ENCODE data around the gene BET1L. TPM values are rescaled to one million over a fixed set of nuclear protein-coding genes. Genes with fewer than 3 reads are reported as not detected.
"Not testable (repeated sequence)": the region's sequence is repeated elsewhere in the genome, so short reads cannot be mapped to it uniquely, and the experiment has no call there.

Gene BET1L
- total and polyA plus RNA-seq, 5 donors from 2014 or later = 58.2 to 84.4 (median 66.4) TPM

DNA sequence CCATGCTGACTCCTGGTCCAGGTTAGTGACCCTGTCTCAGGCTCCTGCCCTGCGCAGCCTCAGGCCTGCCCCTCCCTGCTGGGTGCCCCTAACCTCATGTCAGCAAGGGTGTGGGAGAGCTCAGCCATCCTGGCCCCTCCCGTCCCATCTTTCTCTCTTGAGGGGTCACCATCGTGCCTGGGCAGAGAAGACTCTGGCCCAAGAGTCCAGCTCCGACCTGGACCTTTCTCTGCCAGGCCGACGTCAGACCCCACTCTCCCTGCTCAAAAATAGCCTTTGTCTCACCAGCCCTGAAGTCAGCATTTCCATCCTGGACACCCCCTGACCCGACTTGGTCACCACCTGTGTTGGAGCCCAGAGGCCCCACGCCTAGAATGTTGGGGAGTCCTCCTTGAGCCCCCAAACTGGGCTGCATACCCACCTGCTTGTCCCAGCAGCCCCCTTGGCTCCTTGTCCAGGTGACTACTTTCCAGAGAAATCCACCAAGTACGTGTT is 9.4 kb downstream of the BET1L start:
- no peaks in the 10 kb centered on the region for H3K27me3 Mint-ChIP-seq
- no peak overlapping the region for H3K27ac ChIP-seq (ENCODE audit: insufficient read depth, low read length, poor library complexity, severe bottlenecking)
- no peaks in the 10 kb centered on the region for H3K36me3 Mint-ChIP-seq
- no peaks in the 10 kb centered on the region for H3K9me3 Mint-ChIP-seq
- no peaks in the 10 kb centered on the region for H3K9me3 ChIP-seq (ENCODE audit: control insufficient read depth in 2 of 2, low read length in 2 of 2)
- DNase-seq (no peak), ATAC-seq (ENCODE audit: low read depth in 2 of 2) (no peak)
- H3K4me3 Mint-ChIP-seq = no peak overlapping the region
- H3K36me3 ChIP-seq (ENCODE audit: control insufficient read depth, insufficient read depth, low read length) = peaks cover 3% of the 10 kb centered on the region
- no peak overlapping the region for H3K4me3 ChIP-seq (ENCODE audit: low read depth, low read length)
- H3K4me1 Mint-ChIP-seq = peaks cover 0 to 23% (median 13%) of the 10 kb centered on the region in 4 donors
- H3K27ac Mint-ChIP-seq = peak overlapping the region in 1 of 3 donors; percentile 46
- peaks cover 14% of the 10 kb centered on the region for H3K4me1 ChIP-seq (ENCODE audit: control insufficient read depth, insufficient read depth, low read length, poor library complexity, severe bottlenecking)
- no peaks in the 10 kb centered on the region for H3K27me3 ChIP-seq (ENCODE audit: control insufficient read depth, insufficient read depth, low read length)

DNA sequence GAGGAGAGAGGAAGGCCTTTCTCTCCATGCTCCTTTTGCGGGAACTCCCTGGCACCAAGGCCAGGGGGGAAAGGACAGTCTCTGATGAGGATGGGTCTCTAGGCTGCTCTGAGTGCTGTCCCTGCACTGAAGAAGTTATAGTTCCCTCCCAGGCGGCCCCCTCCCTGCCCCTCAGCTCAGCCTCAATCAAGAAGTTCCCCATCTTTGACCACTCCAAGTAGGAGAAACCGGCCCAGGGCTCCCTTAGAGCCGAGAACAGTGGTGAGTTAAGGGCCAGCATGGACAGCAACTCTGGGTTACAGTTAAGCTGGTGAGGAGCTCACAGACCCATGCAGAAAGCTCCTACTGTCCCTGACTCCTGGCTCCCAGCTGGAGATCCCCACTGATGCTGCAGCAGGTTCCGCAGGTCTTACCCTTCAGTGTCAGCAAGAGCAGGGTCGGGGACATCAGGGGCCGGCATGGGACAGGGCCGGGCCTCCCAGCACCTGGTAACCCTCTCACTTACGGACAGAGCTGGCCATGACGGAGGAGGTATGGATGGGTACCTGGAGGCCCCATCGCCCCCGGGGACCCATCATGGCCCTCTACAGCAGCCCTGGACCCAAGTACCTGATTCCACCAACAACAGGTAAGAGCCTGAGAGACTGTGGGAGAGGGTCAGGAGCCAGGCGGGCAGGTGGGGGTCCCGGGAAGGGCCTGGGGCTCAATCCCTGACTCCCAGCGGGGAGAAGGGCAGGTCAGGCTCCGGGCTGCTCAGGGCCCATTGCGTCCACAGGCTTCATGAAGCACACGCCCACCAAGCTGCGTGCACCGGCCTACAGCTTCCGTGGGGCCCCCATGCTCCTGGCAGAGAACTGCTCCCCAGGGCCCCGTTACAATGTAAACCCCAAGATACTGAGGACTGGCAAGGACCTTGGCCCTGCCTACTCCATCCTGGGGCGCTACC is 10.1 kb downstream of the BET1L start:
- ATAC-seq (ENCODE audit: low read depth in 2 of 2) (no peak), DNase-seq (no peak)
- H3K27me3 Mint-ChIP-seq = no peaks in the 10 kb centered on the region
- Histone ChIP-seq H3K4me3 (ENCODE audit: low read depth, low read length) (no peak overlapping the region), H3K36me3 (ENCODE audit: control insufficient read depth, insufficient read depth, low read length) (peaks cover 3% of the 10 kb centered on the region), H3K4me1 (ENCODE audit: control insufficient read depth, insufficient read depth, low read length, poor library complexity, severe bottlenecking) (peaks cover 12% of the 10 kb centered on the region), H3K27ac (ENCODE audit: insufficient read depth, low read length, poor library complexity, severe bottlenecking) (no peak overlapping the region), H3K9me3 (ENCODE audit: control insufficient read depth in 2 of 2, low read length in 2 of 2) (no peaks in the 10 kb centered on the region), H3K27me3 (ENCODE audit: control insufficient read depth, insufficient read depth, low read length) (no peaks in the 10 kb centered on the region)
- H3K9me3 Mint-ChIP-seq = no peaks in the 10 kb centered on the region
- no peaks in the 10 kb centered on the region for H3K36me3 Mint-ChIP-seq
- H3K4me1 Mint-ChIP-seq = peaks cover 0 to 18% (median 8%) of the 10 kb centered on the region in 4 donors
- no peak overlapping the region for H3K27ac Mint-ChIP-seq
- H3K4me3 Mint-ChIP-seq = no peak overlapping the region

- not testable (repeated sequence) for DNase-seq; H3K36me3 ChIP-seq (ENCODE audit: control insufficient read depth, insufficient read depth, low read length); H3K27ac Mint-ChIP-seq; H3K27me3 Mint-ChIP-seq; H3K4me1 ChIP-seq (ENCODE audit: control insufficient read depth, insufficient read depth, low read length, poor library complexity, severe bottlenecking); H3K4me3 Mint-ChIP-seq; ATAC-seq (ENCODE audit: low read depth in 2 of 2); H3K27me3 ChIP-seq (ENCODE audit: control insufficient read depth, insufficient read depth, low read length); H3K4me3 ChIP-seq (ENCODE audit: low read depth, low read length); H3K9me3 Mint-ChIP-seq; H3K36me3 Mint-ChIP-seq; H3K27ac ChIP-seq (ENCODE audit: insufficient read depth, low read length, poor library complexity, severe bottlenecking); H3K9me3 ChIP-seq (ENCODE audit: control insufficient read depth in 2 of 2, low read length in 2 of 2)
- H3K4me1 Mint-ChIP-seq = peaks cover 0 to 12% (median 3%) of the 10 kb centered on the region in 4 donors
Measured at GRCh38 chr11:193481-193880, 13.7 kb downstream of the BET1L start.

GRCh38 chr11:192674-193128 is 14.5 kb downstream of the BET1L start, which contains the start of gene SCGB1C1:
Gene SCGB1C1, plus strand, starts transcription at chr11:193078. Its CDS starts 22 bp downstream, at chr11:193100.
- not testable (repeated sequence) for H3K36me3 Mint-ChIP-seq; H3K27me3 ChIP-seq (ENCODE audit: control insufficient read depth, insufficient read depth, low read length); H3K27ac ChIP-seq (ENCODE audit: insufficient read depth, low read length, poor library complexity, severe bottlenecking); H3K27ac Mint-ChIP-seq; H3K36me3 ChIP-seq (ENCODE audit: control insufficient read depth, insufficient read depth, low read length); ATAC-seq (ENCODE audit: low read depth in 2 of 2); H3K27me3 Mint-ChIP-seq; H3K4me1 ChIP-seq (ENCODE audit: control insufficient read depth, insufficient read depth, low read length, poor library complexity, severe bottlenecking); H3K9me3 Mint-ChIP-seq; H3K9me3 ChIP-seq (ENCODE audit: control insufficient read depth in 2 of 2, low read length in 2 of 2); H3K4me3 ChIP-seq (ENCODE audit: low read depth, low read length); DNase-seq
- peaks cover 0 to 12% (median 3%) of the 10 kb centered on the region in 4 donors for H3K4me1 Mint-ChIP-seq
- peak within 1 kb of the TSS in 1 of 4 donors; percentile 54 for H3K4me3 Mint-ChIP-seq

- Mint-ChIP-seq H3K4me3 (peak overlapping the region in 3 of 4 donors; percentile 31 to 54 (median 41)), H3K27ac (peak overlapping the region in 1 of 3 donors; percentile 79), H3K4me1 (peaks cover 0 to 12% (median 3%) of the 10 kb centered on the region in 4 donors)
- not testable (repeated sequence) for H3K4me1 ChIP-seq (ENCODE audit: control insufficient read depth, insufficient read depth, low read length, poor library complexity, severe bottlenecking); H3K4me3 ChIP-seq (ENCODE audit: low read depth, low read length); H3K36me3 ChIP-seq (ENCODE audit: control insufficient read depth, insufficient read depth, low read length); H3K27me3 Mint-ChIP-seq; H3K36me3 Mint-ChIP-seq; H3K9me3 Mint-ChIP-seq; H3K27ac ChIP-seq (ENCODE audit: insufficient read depth, low read length, poor library complexity, severe bottlenecking); H3K27me3 ChIP-seq (ENCODE audit: control insufficient read depth, insufficient read depth, low read length); H3K9me3 ChIP-seq (ENCODE audit: control insufficient read depth in 2 of 2, low read length in 2 of 2)
- DNase-seq (peak in 2 of 3 donors; percentile 56 to 60), ATAC-seq (ENCODE audit: low read depth in 2 of 2) (peak; percentile 60 to 62)
Measured at GRCh38 chr11:191490-192478, 15.4 kb downstream of the BET1L start.

DNA sequence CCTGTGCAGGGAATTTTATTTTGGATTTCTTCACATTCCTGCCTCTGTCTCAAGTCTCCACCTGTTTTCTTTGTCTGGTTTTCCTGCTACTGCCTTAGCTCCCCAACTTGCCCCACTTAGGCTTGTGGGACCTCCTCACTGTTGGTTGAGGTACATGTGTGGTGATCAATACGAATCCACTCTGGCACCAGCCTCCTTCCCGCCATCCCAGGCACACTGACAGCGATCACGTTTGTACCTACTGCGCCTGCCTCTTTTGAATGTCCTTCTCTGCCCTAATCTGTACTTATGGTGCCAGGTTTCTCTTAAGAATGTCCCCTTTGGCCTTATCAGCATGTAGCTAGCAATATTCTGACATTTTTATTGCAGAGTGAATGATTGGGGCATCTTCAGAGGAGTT is 16.7 kb downstream of the BET1L start:
- H3K4me1 ChIP-seq (ENCODE audit: control insufficient read depth, insufficient read depth, low read length, poor library complexity, severe bottlenecking); H3K27me3 Mint-ChIP-seq; H3K36me3 ChIP-seq (ENCODE audit: control insufficient read depth, insufficient read depth, low read length); H3K4me3 Mint-ChIP-seq; H3K9me3 ChIP-seq (ENCODE audit: control insufficient read depth in 2 of 2, low read length in 2 of 2); H3K4me3 ChIP-seq (ENCODE audit: low read depth, low read length); H3K9me3 Mint-ChIP-seq; H3K36me3 Mint-ChIP-seq; H3K27ac ChIP-seq (ENCODE audit: insufficient read depth, low read length, poor library complexity, severe bottlenecking); DNase-seq; H3K27ac Mint-ChIP-seq; H3K27me3 ChIP-seq (ENCODE audit: control insufficient read depth, insufficient read depth, low read length); ATAC-seq (ENCODE audit: low read depth in 2 of 2): not testable (repeated sequence)
- H3K4me1 Mint-ChIP-seq = peaks cover 0 to 12% (median 3%) of the 10 kb centered on the region in 4 donors

GRCh38 chr11:189843-190311 is 17.3 kb downstream of the BET1L start:
- H3K9me3 Mint-ChIP-seq = not testable (repeated sequence)
- DNase-seq = peak in 1 of 3 donors; percentile 28

More at GRCh38 chr11:189843-190311, 17.3 kb downstream of the BET1L start:
- H3K9me3 ChIP-seq (ENCODE audit: control insufficient read depth in 2 of 2, low read length in 2 of 2); H3K27me3 ChIP-seq (ENCODE audit: control insufficient read depth, insufficient read depth, low read length); H3K27me3 Mint-ChIP-seq; H3K36me3 ChIP-seq (ENCODE audit: control insufficient read depth, insufficient read depth, low read length); H3K27ac ChIP-seq (ENCODE audit: insufficient read depth, low read length, poor library complexity, severe bottlenecking); H3K4me3 Mint-ChIP-seq; H3K4me3 ChIP-seq (ENCODE audit: low read depth, low read length); H3K36me3 Mint-ChIP-seq; H3K4me1 ChIP-seq (ENCODE audit: control insufficient read depth, insufficient read depth, low read length, poor library complexity, severe bottlenecking); H3K27ac Mint-ChIP-seq: not testable (repeated sequence)
- peaks cover 0 to 12% (median 3%) of the 10 kb centered on the region in 4 donors for H3K4me1 Mint-ChIP-seq
- ATAC-seq (ENCODE audit: low read depth in 2 of 2) = peak; percentile 60 to 73

Measured in CD4-positive, CD25-positive, alpha-beta regulatory T cell (primary cell).